Testis (tissue), 2 donors: ENCODE measurements around the gene IFT22.

ENCODE experiments used
- POLR2A ChIP-seq: fragments of 450-650 bp; IDR thresholded peaks from one replicate; pipeline ENCODE4 v1.6.1; 2017; ENCODE audit warnings: antibody characterized with exemption, mild to moderate bottlenecking, moderate library complexity
- TF ChIP-seq, protein P1 (sequence below), 3 experiments: fragments of 450-650 bp in 2 of 3; fragments of 200-600 bp in 1 of 3; sonication (generic) in 1 of 3; IDR thresholded peaks; one replicate each; pipeline ENCODE4 v1.5.1; 2016 to 2019; ENCODE audit warnings: antibody characterized with exemption in 3 of 3, mild to moderate bottlenecking in 2 of 3, moderate library complexity in 1 of 3

GRCh38 chr7:101321491-101322401 lies at the start of gene IFT22:
- TF ChIP-seq, protein P1, sequence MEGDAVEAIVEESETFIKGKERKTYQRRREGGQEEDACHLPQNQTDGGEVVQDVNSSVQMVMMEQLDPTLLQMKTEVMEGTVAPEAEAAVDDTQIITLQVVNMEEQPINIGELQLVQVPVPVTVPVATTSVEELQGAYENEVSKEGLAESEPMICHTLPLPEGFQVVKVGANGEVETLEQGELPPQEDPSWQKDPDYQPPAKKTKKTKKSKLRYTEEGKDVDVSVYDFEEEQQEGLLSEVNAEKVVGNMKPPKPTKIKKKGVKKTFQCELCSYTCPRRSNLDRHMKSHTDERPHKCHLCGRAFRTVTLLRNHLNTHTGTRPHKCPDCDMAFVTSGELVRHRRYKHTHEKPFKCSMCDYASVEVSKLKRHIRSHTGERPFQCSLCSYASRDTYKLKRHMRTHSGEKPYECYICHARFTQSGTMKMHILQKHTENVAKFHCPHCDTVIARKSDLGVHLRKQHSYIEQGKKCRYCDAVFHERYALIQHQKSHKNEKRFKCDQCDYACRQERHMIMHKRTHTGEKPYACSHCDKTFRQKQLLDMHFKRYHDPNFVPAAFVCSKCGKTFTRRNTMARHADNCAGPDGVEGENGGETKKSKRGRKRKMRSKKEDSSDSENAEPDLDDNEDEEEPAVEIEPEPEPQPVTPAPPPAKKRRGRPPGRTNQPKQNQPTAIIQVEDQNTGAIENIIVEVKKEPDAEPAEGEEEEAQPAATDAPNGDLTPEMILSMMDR (IDR thresholded peaks at IDR 0.05): peak in 1 of 3 experiments; percentile 25
- TF ChIP-seq POLR2A: no peak
